K562 (cell line): ENCODE results near the gene RCSD1. TPM values are rescaled to one million over a fixed set of nuclear protein-coding genes. Genes with fewer than 3 reads are reported as not detected.

Experiments
- ARNT ChIP-seq, 2 experiments: fragments of 450-650 bp; IDR thresholded peaks; 2 replicates each; pipeline ENCODE4 v1.6.1; 2016; ENCODE audit warnings: mild to moderate bottlenecking in 1 of 2
- BRCA1 ChIP-seq, 2 experiments: fragments of 450-650 bp in 1 of 2; sonication (generic) in 1 of 2; formaldehyde crosslinking in 1 of 2; IDR thresholded peaks; 2 replicates each; pipeline versions ENCODE4 v1.5.0 to v1.6.1; 2017 to 2020; ENCODE audit warnings: mild to moderate bottlenecking in 1 of 2, missing genetic modification reagents in 1 of 2
- CHD2 ChIP-seq: IDR thresholded peaks from 2 replicates; pipeline ENCODE4 v1.6.1; 2011; ENCODE audit warnings: low read depth, low read length
- FOXM1 ChIP-seq, 2 experiments: fragments of 450-650 bp in 1 of 2; sonication (generic) in 1 of 2; formaldehyde crosslinking in 1 of 2; IDR thresholded peaks; 2 replicates each; pipeline versions ENCODE4 v1.6.1 to v1.9.0; 2017 to 2022; ENCODE audit warnings: low read depth in 2 of 2, mild to moderate bottlenecking in 2 of 2, missing genetic modification reagents in 1 of 2, moderate library complexity in 1 of 2
- KDM2B ChIP-seq: fragments of 250-450 bp; sonication (Bioruptor Pico); IDR thresholded peaks from 2 replicates; pipeline ENCODE4 v1.8.0; 2021; ENCODE audit warnings: mild to moderate bottlenecking, moderate library complexity
- NELFE ChIP-seq: IDR thresholded peaks from 2 replicates; pipeline ENCODE4 v1.6.1; 2011; ENCODE audit warnings: mild to moderate bottlenecking; ENCODE audit not compliant: insufficient read depth, insufficient read length
- OTX1 ChIP-seq: fragments of 450-650 bp; formaldehyde crosslinking; IDR thresholded peaks from 2 replicates; pipeline ENCODE4 v1.4.0; 2022; ENCODE audit warnings: mild to moderate bottlenecking
- PCBP2 ChIP-seq: fragments of 200-400 bp; formaldehyde crosslinking; IDR thresholded peaks from 2 replicates; pipeline ENCODE4 v1.6.1; 2018; ENCODE audit warnings: low read length, low read depth, mild to moderate bottlenecking, moderate library complexity; ENCODE audit not compliant: poor library complexity, severe bottlenecking
- PHF8 ChIP-seq: fragments of 200-600 bp; sonication (generic); IDR thresholded peaks from 2 replicates; pipeline ENCODE4 v1.6.1; 2012; ENCODE audit warnings: mixed run types, mild to moderate bottlenecking, inconsistent platforms, low read length, moderate library complexity, borderline replicate concordance
- RBM34 ChIP-seq: fragments of 200-400 bp; formaldehyde crosslinking; IDR thresholded peaks from 2 replicates; pipeline ENCODE4 v1.6.1; 2018; ENCODE audit warnings: low read length, borderline replicate concordance; ENCODE audit not compliant: insufficient read depth
- SAP30 ChIP-seq: fragments of 200-600 bp; sonication (generic); IDR thresholded peaks from 2 replicates; pipeline ENCODE4 v1.6.1; 2012; ENCODE audit warnings: borderline replicate concordance, low read depth, mild to moderate bottlenecking, moderate library complexity, low read length, control low read depth, inconsistent platforms; ENCODE audit not compliant: insufficient read depth, poor library complexity, severe bottlenecking
- STAT5A ChIP-seq: IDR thresholded peaks from 2 replicates; pipeline ENCODE4 v1.6.1; 2012; ENCODE audit warnings: low read length, inconsistent platforms, borderline replicate concordance
- TEAD1 ChIP-seq, 2 experiments: fragments of 450-650 bp in 1 of 2; sonication (generic) in 1 of 2; formaldehyde crosslinking; IDR thresholded peaks; 2 replicates each; pipeline versions ENCODE4 v1.4.0 to v1.8.0; 2020 to 2022; ENCODE audit warnings: mild to moderate bottlenecking in 2 of 2, missing genetic modification reagents in 1 of 2
- ZNF76 ChIP-seq: fragments of 250-450 bp; sonication (Bioruptor Pico); IDR thresholded peaks from 2 replicates; pipeline ENCODE4 v1.4.0; 2020; ENCODE audit warnings: mild to moderate bottlenecking, moderate library complexity, borderline replicate concordance
- polyA plus RNA-seq, 8 experiments: library from polyadenylated mRNA; depleted of rRNA in 4 of 8; stranded (reverse) in 5 of 8; unstranded in 3 of 8; fragments of >200 nt; fragmentation: Nextera tagmentation in 2 of 8; fragmentation: Illumina TruSeq in 1 of 8; extraction: Ambion mirVana in 2 of 8; extraction: Trizol in 1 of 8; gene quantifications; 2 replicates each; pipeline versions ENCODE4 v1.2.1 to v1.2.3, GENCODE V29; 2011 to 2014; ENCODE audit warnings: inconsistent platforms in 1 of 8, missing spikeins in 1 of 8
- total RNA-seq, 7 experiments: library from RNA; depleted of rRNA in 6 of 7; stranded (reverse); fragments of >200 nt in 6 of 7; fragmentation: Illumina TruSeq in 2 of 7; extraction: Trizol in 2 of 7; gene quantifications; 2 replicates each; pipeline versions ENCODE4 v1.2.1 to v1.2.3, GENCODE V29; 2011 to 2021; ENCODE audit warnings: low replicate concordance in 1 of 7
- TF ChIP-seq, protein P1 (sequence below): fragments of 450-650 bp; formaldehyde crosslinking; IDR thresholded peaks from 2 replicates; pipeline ENCODE4 v1.4.0; 2022; ENCODE audit warnings: missing genetic modification characterization
- TF ChIP-seq, protein P2 (sequence below), 2 experiments: IDR thresholded peaks; 2 replicates each; pipeline ENCODE4 v1.6.1; 2011; ENCODE audit warnings: borderline replicate concordance in 1 of 2, control low read depth in 1 of 2, low read depth in 1 of 2, low read length in 1 of 2, mild to moderate bottlenecking in 1 of 2, mixed read lengths in 1 of 2, moderate library complexity in 1 of 2; ENCODE audit not compliant: insufficient read depth in 1 of 2, insufficient read length in 1 of 2, poor library complexity in 1 of 2, severe bottlenecking in 1 of 2; ENCODE audit errors: extremely low read depth in 1 of 2
- TF ChIP-seq, protein P3 (sequence below): sonication (generic); formaldehyde crosslinking; IDR thresholded peaks from 2 replicates; pipeline ENCODE4 v1.8.1; 2023; ENCODE audit warnings: missing genetic modification reagents, mild to moderate bottlenecking, borderline replicate concordance

RCSD1 gene
- total and polyA plus RNA-seq, 9 of the 15 experiments (the other 6 are each of a cell fraction or from before 2014, with no cell fraction given) = 7.8 to 69.8 (median 45.3) TPM

DNA sequence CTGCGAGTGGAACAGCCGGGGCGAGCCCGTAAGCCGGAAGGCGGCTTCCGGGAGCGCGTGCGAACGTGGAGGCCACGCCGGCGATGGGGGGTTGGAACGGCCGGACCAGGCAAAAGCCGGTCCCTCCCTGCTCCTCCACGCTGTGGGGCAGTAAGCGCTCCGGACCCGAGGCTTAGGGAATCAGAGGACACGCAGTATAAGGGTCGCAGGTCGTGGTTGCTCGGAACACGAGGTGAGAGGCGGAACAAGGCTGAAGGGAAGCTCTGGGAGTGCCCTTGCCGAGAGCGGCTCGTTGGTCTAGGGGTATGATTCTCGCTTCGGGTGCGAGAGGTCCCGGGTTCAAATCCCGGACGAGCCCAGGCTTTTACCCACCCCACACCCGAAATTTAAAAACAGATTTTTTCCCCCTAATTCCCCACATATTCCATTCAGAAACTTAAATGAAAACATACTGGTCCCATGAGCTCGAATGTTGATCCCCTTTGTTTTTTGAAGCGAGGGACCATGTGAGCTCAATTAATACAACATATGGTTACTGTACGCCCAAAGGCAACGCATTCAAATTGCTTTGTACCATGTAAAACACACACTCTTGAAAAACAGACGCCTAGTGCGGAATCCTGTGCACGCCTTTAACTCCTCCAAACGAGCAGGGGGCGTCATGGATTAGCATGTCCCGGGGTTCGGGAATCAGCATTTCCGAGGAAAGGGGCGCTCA is 84.6 kb downstream of the RCSD1 start (continued):
- TF ChIP-seq TEAD1 (CRISPR knock-in tag; IDR thresholded peaks at IDR 0.05) = peak; percentile 84 to 95
- no peak for TF ChIP-seq RBM34
- no peak for TF ChIP-seq PCBP2
- no peak for TF ChIP-seq BRCA1 (IDR thresholded peaks at IDR 0.05)
- TF ChIP-seq BRCA1 (CRISPR knock-in tag; IDR thresholded peaks at IDR 0.05) = no peak
- peak; percentile 56 for TF ChIP-seq CHD2
- TF ChIP-seq ZNF76 (CRISPR knock-in tag) = peak; percentile 92
- peak; percentile 29; the same call in 1 of the 2 replicates for TF ChIP-seq STAT5A
- TF ChIP-seq ARNT (IDR thresholded peaks at IDR 0.05) = peak; percentile 54 to 100
- TF ChIP-seq, protein P1, sequence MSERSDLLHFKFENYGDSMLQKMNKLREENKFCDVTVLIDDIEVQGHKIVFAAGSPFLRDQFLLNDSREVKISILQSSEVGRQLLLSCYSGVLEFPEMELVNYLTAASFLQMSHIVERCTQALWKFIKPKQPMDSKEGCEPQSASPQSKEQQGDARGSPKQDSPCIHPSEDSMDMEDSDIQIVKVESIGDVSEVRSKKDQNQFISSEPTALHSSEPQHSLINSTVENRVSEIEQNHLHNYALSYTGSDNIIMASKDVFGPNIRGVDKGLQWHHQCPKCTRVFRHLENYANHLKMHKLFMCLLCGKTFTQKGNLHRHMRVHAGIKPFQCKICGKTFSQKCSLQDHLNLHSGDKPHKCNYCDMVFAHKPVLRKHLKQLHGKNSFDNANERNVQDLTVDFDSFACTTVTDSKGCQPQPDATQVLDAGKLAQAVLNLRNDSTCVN = peak; percentile 91
- peak; percentile 28 for TF ChIP-seq SAP30
- TF ChIP-seq, protein P2, sequence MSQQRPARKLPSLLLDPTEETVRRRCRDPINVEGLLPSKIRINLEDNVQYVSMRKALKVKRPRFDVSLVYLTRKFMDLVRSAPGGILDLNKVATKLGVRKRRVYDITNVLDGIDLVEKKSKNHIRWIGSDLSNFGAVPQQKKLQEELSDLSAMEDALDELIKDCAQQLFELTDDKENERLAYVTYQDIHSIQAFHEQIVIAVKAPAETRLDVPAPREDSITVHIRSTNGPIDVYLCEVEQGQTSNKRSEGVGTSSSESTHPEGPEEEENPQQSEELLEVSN (IDR thresholded peaks at IDR 0.05; ENCODE audit: borderline replicate concordance in 1 of 2, extremely low read depth in 1 of 2, insufficient read depth in 1 of 2, insufficient read length in 1 of 2, low read depth in 1 of 2, low read length in 1 of 2, poor library complexity in 1 of 2, severe bottlenecking in 1 of 2) = peak; percentile 79 to 95
- no peak for TF ChIP-seq NELFE
- TF ChIP-seq PHF8 = peak; percentile 90
- peak; percentile 91 for TF ChIP-seq OTX1 (CRISPR knock-in tag)
- TF ChIP-seq FOXM1 (IDR thresholded peaks at IDR 0.05; ENCODE audit: low read depth) = no peak; the same call in 1 of the 2 replicates
- peak; percentile 84; the same call in 1 of the 2 replicates for TF ChIP-seq FOXM1 (CRISPR knock-in tag; IDR thresholded peaks at IDR 0.05; ENCODE audit: low read depth)
- TF ChIP-seq KDM2B (CRISPR knock-in tag) = no peak
- TF ChIP-seq, protein P3, sequence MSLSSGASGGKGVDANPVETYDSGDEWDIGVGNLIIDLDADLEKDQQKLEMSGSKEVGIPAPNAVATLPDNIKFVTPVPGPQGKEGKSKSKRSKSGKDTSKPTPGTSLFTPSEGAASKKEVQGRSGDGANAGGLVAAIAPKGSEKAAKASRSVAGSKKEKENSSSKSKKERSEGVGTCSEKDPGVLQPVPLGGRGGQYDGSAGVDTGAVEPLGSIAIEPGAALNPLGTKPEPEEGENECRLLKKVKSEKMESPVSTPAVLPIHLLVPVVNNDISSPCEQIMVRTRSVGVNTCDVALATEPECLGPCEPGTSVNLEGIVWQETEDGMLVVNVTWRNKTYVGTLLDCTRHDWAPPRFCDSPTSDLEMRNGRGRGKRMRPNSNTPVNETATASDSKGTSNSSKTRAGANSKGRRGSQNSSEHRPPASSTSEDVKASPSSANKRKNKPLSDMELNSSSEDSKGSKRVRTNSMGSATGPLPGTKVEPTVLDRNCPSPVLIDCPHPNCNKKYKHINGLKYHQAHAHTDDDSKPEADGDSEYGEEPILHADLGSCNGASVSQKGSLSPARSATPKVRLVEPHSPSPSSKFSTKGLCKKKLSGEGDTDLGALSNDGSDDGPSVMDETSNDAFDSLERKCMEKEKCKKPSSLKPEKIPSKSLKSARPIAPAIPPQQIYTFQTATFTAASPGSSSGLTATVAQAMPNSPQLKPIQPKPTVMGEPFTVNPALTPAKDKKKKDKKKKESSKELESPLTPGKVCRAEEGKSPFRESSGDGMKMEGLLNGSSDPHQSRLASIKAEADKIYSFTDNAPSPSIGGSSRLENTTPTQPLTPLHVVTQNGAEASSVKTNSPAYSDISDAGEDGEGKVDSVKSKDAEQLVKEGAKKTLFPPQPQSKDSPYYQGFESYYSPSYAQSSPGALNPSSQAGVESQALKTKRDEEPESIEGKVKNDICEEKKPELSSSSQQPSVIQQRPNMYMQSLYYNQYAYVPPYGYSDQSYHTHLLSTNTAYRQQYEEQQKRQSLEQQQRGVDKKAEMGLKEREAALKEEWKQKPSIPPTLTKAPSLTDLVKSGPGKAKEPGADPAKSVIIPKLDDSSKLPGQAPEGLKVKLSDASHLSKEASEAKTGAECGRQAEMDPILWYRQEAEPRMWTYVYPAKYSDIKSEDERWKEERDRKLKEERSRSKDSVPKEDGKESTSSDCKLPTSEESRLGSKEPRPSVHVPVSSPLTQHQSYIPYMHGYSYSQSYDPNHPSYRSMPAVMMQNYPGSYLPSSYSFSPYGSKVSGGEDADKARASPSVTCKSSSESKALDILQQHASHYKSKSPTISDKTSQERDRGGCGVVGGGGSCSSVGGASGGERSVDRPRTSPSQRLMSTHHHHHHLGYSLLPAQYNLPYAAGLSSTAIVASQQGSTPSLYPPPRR (CRISPR knock-in tag) = peak; percentile 98
